ENCODE data around the gene FEM1C.

Gene FEM1C, protein sequence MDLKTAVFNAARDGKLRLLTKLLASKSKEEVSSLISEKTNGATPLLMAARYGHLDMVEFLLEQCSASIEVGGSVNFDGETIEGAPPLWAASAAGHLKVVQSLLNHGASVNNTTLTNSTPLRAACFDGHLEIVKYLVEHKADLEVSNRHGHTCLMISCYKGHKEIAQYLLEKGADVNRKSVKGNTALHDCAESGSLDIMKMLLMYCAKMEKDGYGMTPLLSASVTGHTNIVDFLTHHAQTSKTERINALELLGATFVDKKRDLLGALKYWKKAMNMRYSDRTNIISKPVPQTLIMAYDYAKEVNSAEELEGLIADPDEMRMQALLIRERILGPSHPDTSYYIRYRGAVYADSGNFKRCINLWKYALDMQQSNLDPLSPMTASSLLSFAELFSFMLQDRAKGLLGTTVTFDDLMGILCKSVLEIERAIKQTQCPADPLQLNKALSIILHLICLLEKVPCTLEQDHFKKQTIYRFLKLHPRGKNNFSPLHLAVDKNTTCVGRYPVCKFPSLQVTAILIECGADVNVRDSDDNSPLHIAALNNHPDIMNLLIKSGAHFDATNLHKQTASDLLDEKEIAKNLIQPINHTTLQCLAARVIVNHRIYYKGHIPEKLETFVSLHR

DNA sequence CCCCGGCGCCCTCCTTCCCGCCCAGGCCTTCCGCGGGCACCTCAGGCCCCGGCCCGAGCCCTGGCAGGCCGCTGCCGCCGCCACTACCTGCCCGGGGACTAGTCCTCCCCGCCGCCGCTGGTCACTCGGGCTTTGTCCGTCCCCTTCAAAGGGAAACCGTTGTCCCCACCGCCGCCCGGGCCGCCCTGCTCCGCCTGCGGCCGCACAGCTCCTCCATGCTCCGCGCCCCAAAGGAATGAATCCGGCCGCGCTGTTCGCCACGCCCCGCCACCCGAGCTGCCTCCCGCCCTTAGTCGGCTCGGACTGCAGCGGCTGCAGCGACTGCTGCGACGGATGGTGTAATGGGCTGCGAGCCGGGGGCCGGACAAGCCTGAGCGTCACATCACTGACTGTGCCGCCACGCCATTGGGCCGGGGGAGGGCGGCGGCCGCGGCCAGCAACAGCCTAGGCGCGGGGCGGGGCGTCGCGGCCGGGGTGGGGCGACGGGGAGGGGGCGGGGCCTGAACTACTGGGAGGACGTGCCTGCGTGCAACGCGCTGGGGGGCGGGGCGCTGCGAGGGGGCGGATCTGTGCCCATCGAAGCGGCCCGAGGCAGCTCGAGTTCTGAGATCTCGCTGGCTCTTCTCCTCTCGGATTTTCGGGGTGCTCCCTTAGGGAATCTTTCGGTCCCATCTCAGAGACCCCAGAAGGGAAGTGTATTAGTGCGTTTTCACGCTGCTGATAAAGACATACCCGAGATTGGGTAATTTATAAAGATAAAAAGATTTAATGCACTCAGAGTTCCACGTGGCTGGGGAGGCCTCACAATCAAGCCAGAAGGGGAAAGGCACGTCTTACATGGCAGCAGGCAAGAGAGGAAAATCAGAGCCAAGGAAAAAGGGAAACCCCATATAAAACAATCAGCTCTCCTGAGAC, at the start of gene FEM1C:
TSS of gene FEM1C (minus strand) at position 340 of the 915 bp plus-strand sequence. CDS start 1,282 bp downstream, outside the sequence.
- DNase-seq (ENCODE audit: low read depth) = peak; percentile 97

GRCh38 chr5:115589043-115589442, 44.5 kb upstream of the FEM1C start:
- no peak for DNase-seq (ENCODE audit: low read depth)

GRCh38 chr5:115588640-115589039, 44.1 kb upstream of the FEM1C start:
- no peak for DNase-seq (ENCODE audit: low read depth)

DNA sequence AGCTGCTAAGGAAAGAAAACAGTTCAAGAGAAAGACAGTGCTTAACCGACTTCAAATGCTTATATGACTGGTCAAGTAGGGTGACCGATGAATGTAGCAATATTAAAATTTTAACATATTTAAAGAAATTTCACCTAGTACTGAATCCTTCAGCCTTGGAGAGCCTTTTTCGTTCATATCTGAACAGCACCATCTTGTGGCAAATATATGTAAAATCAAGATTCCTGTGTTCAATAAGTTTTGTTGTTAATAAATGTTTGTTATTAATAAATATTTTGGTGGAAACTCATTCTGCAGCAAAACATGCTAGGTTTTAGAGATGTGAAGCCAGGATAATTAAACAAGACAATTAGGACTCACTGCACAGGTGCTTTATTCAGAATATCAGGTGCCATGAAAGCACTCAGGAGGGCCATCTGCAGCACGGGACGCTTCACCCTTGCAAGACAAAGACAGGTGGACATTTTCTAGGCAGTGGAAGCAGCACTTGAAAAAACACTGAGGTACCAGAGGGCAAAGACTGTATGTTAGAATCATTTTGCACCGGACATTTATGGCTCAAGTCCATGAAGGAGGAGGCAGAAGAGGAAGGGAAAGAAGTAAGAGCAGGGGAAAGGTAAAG, 42.1 kb upstream of the FEM1C start:
- no peak for DNase-seq (ENCODE audit: low read depth)

DNA sequence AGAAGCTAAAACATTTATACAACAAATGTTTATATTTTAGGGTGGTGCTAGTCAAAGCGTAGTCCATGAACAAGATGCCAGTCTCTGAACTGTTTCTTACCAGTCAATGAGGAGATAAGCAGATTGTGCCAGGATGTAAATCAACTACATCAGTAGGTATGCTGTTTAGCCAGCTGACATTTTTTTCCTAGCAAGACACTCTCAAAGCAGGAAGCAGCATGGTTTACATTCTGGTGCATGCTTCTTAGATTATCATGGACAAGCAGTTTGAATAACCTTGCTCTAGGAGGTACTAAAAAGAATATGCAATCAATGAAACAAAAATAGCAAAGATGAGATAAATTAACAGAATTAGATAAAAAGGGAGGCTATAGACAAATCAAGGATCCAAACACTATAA, 40.7 kb upstream of the FEM1C start:
- DNase-seq (ENCODE audit: low read depth) = no peak

GRCh38 chr5:115584501-115584900, 39.9 kb upstream of the FEM1C start:
- DNase-seq (ENCODE audit: low read depth) = no peak

DNA sequence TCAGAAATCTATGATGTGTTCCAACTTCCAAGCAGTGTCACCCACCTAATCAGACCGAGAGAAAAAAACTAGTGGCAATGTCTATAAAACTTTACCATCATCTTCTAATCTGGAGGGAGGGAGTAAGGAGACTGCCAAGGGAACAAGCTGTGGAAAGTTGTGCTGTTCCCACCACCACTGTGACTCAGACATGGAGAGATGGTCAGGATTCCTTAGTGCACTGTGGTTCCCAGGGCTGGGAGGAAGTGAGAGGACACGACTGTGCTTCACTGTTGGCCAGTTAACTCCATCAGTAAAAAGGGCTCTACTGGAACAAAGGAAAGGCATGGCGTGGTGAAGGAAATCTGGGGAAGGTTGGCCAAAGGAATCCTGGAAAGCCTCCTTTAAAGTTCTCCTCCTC, 38.9 kb upstream of the FEM1C start:
- DNase-seq (ENCODE audit: low read depth) = no peak

- DNase-seq (ENCODE audit: low read depth) = no peak
Measured at GRCh38 chr5:115580941-115581340, 36.4 kb upstream of the FEM1C start.

- DNase-seq (ENCODE audit: low read depth) = no peak
Measured at GRCh38 chr5:115579747-115580173, 35.2 kb upstream of the FEM1C start.

DNA sequence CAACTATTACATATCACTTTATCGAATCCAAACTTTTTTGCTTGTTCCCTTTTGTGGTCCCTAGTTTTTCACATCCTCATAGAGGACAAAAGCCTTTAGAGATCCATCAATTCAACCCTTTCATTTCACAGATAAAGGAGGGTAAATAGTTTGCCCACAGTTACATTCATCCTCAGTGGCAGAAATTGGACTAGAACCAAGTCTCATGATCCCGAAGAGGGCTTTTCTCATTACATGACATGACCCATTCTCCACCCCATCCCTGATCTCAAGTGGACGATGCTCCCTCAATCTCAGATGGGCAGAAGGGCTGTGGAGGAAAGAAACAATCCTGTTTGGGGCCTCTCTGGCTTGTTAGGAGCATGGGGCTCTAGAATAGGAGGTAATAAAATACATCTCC, 34.6 kb upstream of the FEM1C start:
- DNase-seq (ENCODE audit: low read depth) = no peak

DNA sequence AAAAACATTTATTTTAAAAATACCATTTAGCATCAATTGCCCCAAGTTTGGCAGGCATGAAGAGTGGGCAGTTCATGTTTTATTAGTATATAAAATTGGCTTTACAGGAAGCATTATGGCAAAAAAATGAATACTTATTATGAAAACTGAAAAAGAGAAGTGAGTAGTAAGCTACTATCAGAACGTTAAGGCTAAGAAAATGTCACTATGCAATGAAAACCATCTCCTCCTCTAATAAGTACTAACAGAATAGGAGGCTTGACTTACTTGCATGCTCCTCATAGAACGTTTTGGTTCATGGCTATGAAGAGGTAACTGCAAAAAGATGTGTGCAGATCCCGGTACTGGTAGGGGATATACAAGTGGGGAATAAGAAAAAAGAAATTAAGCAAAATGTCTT, 34.1 kb upstream of the FEM1C start:
- no peak for DNase-seq (ENCODE audit: low read depth)

DNA sequence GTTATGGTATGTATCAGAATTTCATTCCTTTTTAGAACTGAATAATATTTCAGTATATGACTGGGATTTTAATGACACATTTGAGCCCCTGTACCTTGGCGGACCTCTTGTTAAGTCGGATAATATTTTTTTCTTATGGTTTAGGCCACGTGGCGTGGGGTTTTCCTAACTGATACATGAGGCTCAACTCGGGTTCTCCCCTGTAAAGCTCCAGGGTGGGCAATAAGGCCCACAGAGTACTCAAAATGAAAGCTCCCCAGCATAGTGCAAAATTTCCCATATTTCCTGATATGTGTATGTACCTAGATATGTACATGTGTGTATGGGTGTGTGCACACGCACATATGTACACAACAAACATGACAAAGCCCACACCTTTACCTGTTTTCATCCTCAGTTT, 33.2 kb upstream of the FEM1C start:
- DNase-seq (ENCODE audit: low read depth) = no peak

DNA sequence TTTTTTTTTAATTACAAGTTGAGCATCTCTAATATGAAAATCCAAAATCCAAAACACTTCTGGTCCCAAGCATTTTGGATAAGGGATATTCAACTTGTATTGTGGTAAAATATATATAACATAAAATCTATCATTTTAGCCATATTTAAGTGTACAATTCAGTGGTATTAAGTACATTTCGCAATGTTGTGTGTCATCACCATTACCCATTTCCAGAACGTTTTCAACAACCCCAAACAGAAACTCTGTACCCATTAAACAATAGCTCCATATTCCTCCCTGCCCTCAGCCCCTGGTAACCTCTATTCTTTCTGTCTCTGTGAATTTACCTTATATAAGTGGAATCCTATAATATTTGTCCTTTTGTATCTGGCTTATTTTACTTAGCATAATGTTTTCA, 32.8 kb upstream of the FEM1C start:
- DNase-seq (ENCODE audit: low read depth) = no peak

DNA sequence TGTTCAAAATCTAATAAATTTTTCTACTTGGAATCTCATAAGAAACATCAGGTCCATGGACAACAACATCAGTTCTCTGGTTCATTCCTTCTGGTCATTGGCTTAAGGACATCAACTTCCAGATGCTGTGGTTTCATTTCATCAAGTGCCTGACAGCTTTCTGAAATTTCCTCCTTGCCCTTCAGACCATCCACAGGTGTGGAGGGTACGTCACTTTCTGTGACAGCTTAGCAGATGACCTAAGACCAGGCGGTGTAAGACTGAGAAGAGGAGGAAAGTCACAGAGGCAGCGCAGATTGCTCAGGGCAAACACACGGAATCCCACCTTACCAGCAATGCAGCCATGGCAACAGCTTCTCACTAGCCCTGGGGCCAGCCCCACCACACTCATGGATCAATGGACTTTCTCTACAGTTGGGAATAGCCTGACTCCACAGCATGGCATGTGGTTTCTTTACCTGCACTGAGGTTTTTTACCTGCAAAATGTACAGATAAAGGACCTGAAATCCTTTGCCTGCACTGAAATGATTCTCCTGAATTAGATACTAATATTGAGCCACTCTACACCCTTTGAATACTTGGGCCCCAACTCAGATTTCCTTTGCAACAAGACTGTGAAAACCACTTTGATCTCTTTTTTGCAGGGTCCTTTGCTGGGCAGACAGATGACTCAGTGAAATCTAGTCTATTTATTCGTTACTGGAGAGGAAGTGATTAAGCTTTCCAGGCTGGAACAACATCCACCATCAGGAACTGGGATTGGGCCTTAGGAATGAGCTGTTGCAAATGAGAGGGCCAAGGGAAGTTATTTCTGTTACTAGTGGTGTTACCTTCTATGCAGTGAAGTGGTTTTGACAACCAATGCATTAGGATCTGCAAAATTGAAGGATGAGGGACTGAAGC, 30.8 kb upstream of the FEM1C start:
- DNase-seq (ENCODE audit: low read depth) = no peak

DNA sequence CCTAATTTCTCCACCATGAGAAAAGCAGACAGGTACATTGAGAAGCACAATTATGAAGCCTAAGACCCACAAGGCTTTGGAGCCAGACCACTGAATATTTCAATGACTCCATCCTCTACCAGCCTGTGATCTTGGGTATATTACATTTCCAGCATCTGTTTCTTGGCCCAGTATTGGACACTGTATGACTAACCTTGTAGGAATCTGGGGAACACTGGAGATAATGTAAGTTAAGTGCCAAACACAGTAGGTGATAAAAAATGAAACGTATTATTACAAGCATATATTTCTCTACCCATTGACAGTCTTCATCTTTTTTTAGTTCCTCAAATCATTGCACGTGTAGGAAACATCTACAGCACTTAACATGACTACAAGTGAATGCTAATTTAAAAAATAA, 28.6 kb upstream of the FEM1C start:
- no peak for DNase-seq (ENCODE audit: low read depth)

DNA sequence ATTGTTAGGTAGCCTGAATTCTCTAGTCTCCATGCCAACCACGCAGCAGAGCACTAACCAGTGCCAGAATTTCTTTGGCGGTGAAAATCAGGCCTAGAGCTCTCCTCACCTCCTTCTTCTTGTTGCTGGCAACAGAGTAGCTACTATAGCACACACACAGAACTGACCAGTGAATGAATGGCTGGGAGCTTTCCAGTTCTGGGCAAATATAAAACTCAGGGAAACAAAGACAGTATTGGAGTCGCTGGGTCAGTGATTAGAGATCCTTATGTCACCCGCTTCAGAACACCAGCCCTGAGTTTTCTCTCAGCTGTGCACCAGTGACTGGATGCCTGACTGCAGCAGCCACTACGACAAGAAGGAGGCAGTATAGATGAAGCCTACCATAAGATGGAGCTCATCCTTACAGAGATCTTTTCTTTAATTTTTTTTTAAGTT, 26.9 kb upstream of the FEM1C start:
- no peak for DNase-seq (ENCODE audit: low read depth)

- no peak for DNase-seq (ENCODE audit: low read depth)
Measured at GRCh38 chr5:115568668-115569067, 24.1 kb upstream of the FEM1C start.

DNA sequence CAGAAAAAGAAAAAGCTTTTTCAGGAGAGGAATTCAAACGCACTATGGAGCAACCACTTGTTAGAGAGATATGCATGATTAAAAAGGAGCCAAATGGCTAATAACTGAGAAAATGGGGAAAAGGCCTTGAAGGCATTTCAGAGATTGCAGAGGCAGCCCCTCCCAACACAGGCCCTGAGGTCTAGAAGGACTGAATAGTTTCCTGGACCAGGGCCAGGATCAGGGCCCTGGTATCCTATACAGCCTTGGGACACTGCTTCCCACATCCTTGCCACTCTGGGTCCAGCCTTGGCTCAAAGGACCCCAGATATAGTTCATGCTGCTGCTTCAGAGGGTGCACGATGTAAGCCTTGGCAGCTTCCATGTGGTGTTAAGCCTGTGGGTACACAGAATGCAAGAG, 20.7 kb upstream of the FEM1C start:
- no peak for DNase-seq (ENCODE audit: low read depth)

- DNase-seq (ENCODE audit: low read depth) = no peak
Measured at GRCh38 chr5:115561176-115561575, 16.6 kb upstream of the FEM1C start.

DNA sequence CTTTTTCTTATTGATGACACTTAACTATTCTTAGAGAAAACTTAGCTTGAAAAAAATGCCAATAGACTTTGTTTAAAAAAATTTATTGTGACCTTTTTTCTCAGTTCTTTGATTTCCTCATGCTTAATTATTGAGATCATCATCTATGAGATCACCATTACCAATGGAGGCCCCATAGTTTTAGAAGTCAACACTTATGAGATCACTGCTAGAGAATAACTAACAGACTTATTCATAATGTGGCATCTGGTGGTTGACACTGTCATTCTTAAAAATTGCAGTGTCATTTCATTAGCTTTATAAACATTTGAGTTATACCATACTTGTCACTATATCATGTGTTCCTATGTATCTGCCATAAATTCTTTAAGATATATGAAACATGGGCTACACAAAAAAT, 14.9 kb upstream of the FEM1C start:
- no peak for DNase-seq (ENCODE audit: low read depth)

- DNase-seq (ENCODE audit: low read depth) = no peak
Measured at GRCh38 chr5:115558388-115558956, 13.9 kb upstream of the FEM1C start.
